Ascending aorta (tissue), 2 donors: Measurements from ENCODE around the gene DDI2. TPM values are rescaled to one million over a fixed set of nuclear protein-coding genes. Genes with fewer than 3 reads are reported as not detected.

ENCODE experiments used
- DNase-seq, 2 donors: peaks; one replicate each; pipeline ENCODE4 v3.0.0-alpha.2; 2019; ENCODE audit warnings: low spot score in 2 of 2
- H3K27ac ChIP-seq, 2 donors: fragments of 200-600 bp; sonication (generic); one replicate each; pipeline ENCODE4 v1.5.1; 2016 to 2017; ENCODE audit warnings: mild to moderate bottlenecking in 1 of 2
- H3K27me3 ChIP-seq: fragments of 200-600 bp; sonication (generic); one replicate; pipeline ENCODE4 v1.5.1; 2017
- H3K36me3 ChIP-seq, 2 donors: fragments of 200-600 bp; sonication (generic); one replicate each; pipeline ENCODE4 v1.5.1; 2016
- H3K4me1 ChIP-seq, 2 donors: fragments of 200-600 bp; sonication (generic); one replicate each; pipeline ENCODE4 v1.5.1; 2016 to 2017; ENCODE audit warnings: mild to moderate bottlenecking in 1 of 2
- H3K4me3 ChIP-seq, 2 donors: fragments of 200-600 bp; sonication (generic); one replicate each; pipeline ENCODE4 v1.5.1; 2016 to 2017; ENCODE audit warnings: mild to moderate bottlenecking in 1 of 2
- H3K9me3 ChIP-seq, 2 donors: fragments of 200-600 bp; sonication (generic); one replicate each; pipeline ENCODE4 v1.5.1; 2016
- intact Hi-C: fragments of 100-400 bp; cut with DNase I; formaldehyde crosslinking; loops from one replicate; pipeline ENCODE4 v1.15.1; 2023
- total RNA-seq: library from RNA; depleted of rRNA; stranded (reverse); fragments of >200 nt; gene quantifications from one replicate; pipeline ENCODE4 v1.1.0, GENCODE V29; 2016
- TF ChIP-seq, protein P1 (sequence below), 3 experiments: fragments of 200-600 bp in 2 of 3; fragments of 450-650 bp in 1 of 3; sonication (generic) in 2 of 3; IDR thresholded peaks; one replicate each; pipeline ENCODE4 v1.5.1; 2016 to 2019; ENCODE audit warnings: antibody characterized with exemption in 3 of 3, mild to moderate bottlenecking in 1 of 3, moderate library complexity in 1 of 3

The DDI2 gene
- total RNA-seq, 1 donor from 2014 or later, result 13.0 TPM

GRCh38 chr1:15700508-15700907, 83.2 kb downstream of the DDI2 start:
- TF ChIP-seq, protein P1, sequence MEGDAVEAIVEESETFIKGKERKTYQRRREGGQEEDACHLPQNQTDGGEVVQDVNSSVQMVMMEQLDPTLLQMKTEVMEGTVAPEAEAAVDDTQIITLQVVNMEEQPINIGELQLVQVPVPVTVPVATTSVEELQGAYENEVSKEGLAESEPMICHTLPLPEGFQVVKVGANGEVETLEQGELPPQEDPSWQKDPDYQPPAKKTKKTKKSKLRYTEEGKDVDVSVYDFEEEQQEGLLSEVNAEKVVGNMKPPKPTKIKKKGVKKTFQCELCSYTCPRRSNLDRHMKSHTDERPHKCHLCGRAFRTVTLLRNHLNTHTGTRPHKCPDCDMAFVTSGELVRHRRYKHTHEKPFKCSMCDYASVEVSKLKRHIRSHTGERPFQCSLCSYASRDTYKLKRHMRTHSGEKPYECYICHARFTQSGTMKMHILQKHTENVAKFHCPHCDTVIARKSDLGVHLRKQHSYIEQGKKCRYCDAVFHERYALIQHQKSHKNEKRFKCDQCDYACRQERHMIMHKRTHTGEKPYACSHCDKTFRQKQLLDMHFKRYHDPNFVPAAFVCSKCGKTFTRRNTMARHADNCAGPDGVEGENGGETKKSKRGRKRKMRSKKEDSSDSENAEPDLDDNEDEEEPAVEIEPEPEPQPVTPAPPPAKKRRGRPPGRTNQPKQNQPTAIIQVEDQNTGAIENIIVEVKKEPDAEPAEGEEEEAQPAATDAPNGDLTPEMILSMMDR (IDR thresholded peaks at IDR 0.05), result no peak

DNA sequence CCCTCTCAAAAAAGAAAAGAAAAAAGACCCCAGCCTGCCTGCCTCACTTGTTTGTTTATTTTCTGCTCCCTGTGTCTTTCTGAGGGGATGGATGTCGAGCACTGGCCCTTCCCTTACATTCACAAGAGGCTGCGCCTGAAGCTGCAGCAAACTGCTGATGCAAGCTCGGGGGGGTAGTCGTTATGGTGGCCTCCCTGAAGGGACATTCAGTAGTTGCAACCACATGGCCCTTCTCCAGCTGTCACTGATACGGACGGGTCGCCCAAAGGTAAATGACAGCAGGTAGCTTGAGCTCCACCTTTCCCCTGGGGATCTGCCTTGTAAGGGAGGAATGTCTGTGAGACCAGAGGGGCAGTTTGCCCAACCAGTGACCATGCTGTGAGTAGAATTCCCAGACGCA, 84.5 kb downstream of the DDI2 start:
- H3K27ac ChIP-seq, result peak overlapping the region; percentile 84 to 91
- no peaks in the 10 kb centered on the region for H3K9me3 ChIP-seq
- peaks cover 0 to 4% of the 10 kb centered on the region in 2 donors for H3K36me3 ChIP-seq
- H3K4me1 ChIP-seq, result peaks cover 16 to 34% of the 10 kb centered on the region in 2 donors
- intact Hi-C loops, result loop anchor here (2.0 to 5.0 kb wide), 2 partner anchors 17 to 46 kb away; partner anchors contain the start of gene PLEKHM2
- no peak overlapping the region for H3K4me3 ChIP-seq
- no peak for DNase-seq
- H3K27me3 ChIP-seq, result no peaks in the 10 kb centered on the region
- TF ChIP-seq, protein P1 (IDR thresholded peaks at IDR 0.05), result no peak

More at GRCh38 chr1:15700508-15700907, 83.2 kb downstream of the DDI2 start:
- peaks cover 3 to 4% of the 10 kb centered on the region in 2 donors for H3K36me3 ChIP-seq
- no peak for DNase-seq
- H3K4me3 ChIP-seq, result no peak overlapping the region
- no peaks in the 10 kb centered on the region for H3K9me3 ChIP-seq
- intact Hi-C loops, result loop anchor here (5.0 kb wide), 1 partner anchor 47 kb away; no protein-coding TSS in a partner anchor
- no peaks in the 10 kb centered on the region for H3K27me3 ChIP-seq
- H3K4me1 ChIP-seq, result peaks cover 16 to 34% of the 10 kb centered on the region in 2 donors
- H3K27ac ChIP-seq, result peak overlapping the region; percentile 20 to 84

GRCh38 chr1:15702722-15703550, 85.7 kb downstream of the DDI2 start:
- intact Hi-C loops, result loop anchor here (2.0 to 5.0 kb wide), 2 partner anchors 18 to 44 kb away; partner anchors contain the start of gene PLEKHM2
- Histone ChIP-seq H3K27me3 (no peaks in the 10 kb centered on the region), H3K9me3 (no peaks in the 10 kb centered on the region), H3K36me3 (peaks cover 0 to 4% of the 10 kb centered on the region in 2 donors), H3K4me3 (peak overlapping the region; percentile 3 to 12), H3K27ac (peak overlapping the region; percentile 84 to 91), H3K4me1 (peaks cover 16 to 29% of the 10 kb centered on the region in 2 donors)
- no peak for DNase-seq
- TF ChIP-seq, protein P1 (IDR thresholded peaks at IDR 0.05), result peak in 1 of 3 experiments; percentile 21

DNA sequence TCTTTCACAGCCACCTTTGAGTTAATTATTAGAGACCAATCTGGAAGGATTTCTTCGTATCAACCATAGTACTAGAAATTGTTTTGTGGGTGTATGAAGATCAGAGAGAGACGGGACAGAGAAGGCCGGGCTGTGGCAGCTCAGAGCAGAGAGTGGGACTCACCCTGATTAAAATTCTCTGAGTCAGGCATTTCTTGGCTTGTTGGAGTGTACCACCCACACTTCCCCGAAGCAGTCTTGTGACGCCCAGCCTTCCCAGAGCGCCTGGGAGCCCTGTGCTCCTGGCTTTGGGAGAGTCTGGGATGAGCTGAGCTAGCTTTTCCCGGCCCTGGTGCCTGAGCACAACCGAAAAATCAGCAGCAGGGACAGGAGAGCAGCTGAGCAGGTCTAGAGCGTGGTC, 86.3 kb downstream of the DDI2 start:
- H3K36me3 ChIP-seq, result peaks cover 0 to 4% of the 10 kb centered on the region in 2 donors
- no peaks in the 10 kb centered on the region for H3K27me3 ChIP-seq
- TF ChIP-seq, protein P1 (IDR thresholded peaks at IDR 0.05), result no peak
- peak; percentile 79 to 94 for DNase-seq
- peaks cover 16 to 26% of the 10 kb centered on the region in 2 donors for H3K4me1 ChIP-seq
- intact Hi-C loops, result loop anchor here (2.0 to 5.0 kb wide), 2 partner anchors 19 to 44 kb away; partner anchors contain the start of gene PLEKHM2
- peak overlapping the region; percentile 84 to 91 for H3K27ac ChIP-seq
- peak overlapping the region; percentile 3 to 12 for H3K4me3 ChIP-seq
- no peaks in the 10 kb centered on the region for H3K9me3 ChIP-seq

- no peak for DNase-seq
- intact Hi-C loops, result loop anchor here (5.0 kb wide), 1 partner anchor 43 kb away; no protein-coding TSS in a partner anchor
Observed at GRCh38 chr1:15704526-15705183, 87.4 kb downstream of the DDI2 start.

More at GRCh38 chr1:15704526-15705183, 87.4 kb downstream of the DDI2 start:
- H3K4me3 ChIP-seq, result no peak overlapping the region
- no peaks in the 10 kb centered on the region for H3K9me3 ChIP-seq
- H3K27ac ChIP-seq, result peak overlapping the region; percentile 84 to 91
- peaks cover 0 to 4% of the 10 kb centered on the region in 2 donors for H3K36me3 ChIP-seq
- TF ChIP-seq, protein P1 (IDR thresholded peaks at IDR 0.05), result no peak
- H3K4me1 ChIP-seq, result peaks cover 16 to 26% of the 10 kb centered on the region in 2 donors
- no peaks in the 10 kb centered on the region for H3K27me3 ChIP-seq
